ENCODE results near the gene GLCE.

The GLCE gene

GRCh38 chr15:69275933-69276560 is 115.6 kb downstream of the GLCE start:
- H3K27ac ChIP-seq (ENCODE audit: low read depth, low read length), result no peak overlapping the region
- H3K4me1 ChIP-seq (ENCODE audit: control insufficient read depth, insufficient read depth, low read length), result peaks cover 15% of the 10 kb centered on the region
- no peaks in the 10 kb centered on the region for H3K27me3 ChIP-seq (ENCODE audit: control insufficient read depth, insufficient read depth, low read length)
- no peaks in the 10 kb centered on the region for H3K36me3 ChIP-seq (ENCODE audit: control insufficient read depth, insufficient read depth, low read length)
- H3K9me3 ChIP-seq (ENCODE audit: control insufficient read depth, insufficient read depth, low read length), result no peaks in the 10 kb centered on the region
- H3K9ac ChIP-seq (ENCODE audit: low read depth, low read length), result no peak overlapping the region
- H3K4me3 ChIP-seq (ENCODE audit: low read depth, low read length), result no peak overlapping the region

- Histone ChIP-seq H3K4me3 (ENCODE audit: low read depth, low read length) (no peak overlapping the region), H3K4me1 (ENCODE audit: control insufficient read depth, insufficient read depth, low read length) (peaks cover 3% of the 10 kb centered on the region; the same call in 1 of the 2 replicates), H3K27ac (ENCODE audit: low read depth, low read length) (no peak overlapping the region), H3K27me3 (ENCODE audit: control insufficient read depth, insufficient read depth, low read length) (no peaks in the 10 kb centered on the region), H3K9me3 (ENCODE audit: control insufficient read depth, insufficient read depth, low read length) (no peaks in the 10 kb centered on the region), H3K9ac (ENCODE audit: low read depth, low read length) (no peak overlapping the region), H3K36me3 (ENCODE audit: control insufficient read depth, insufficient read depth, low read length) (no peaks in the 10 kb centered on the region)
These were observed 116.9 kb downstream of the GLCE start for GRCh38 chr15:69277316-69277715.

- H3K27me3 ChIP-seq (ENCODE audit: control insufficient read depth, insufficient read depth, low read length), result no peaks in the 10 kb centered on the region
- no peak overlapping the region for H3K9ac ChIP-seq (ENCODE audit: low read depth, low read length)
- H3K36me3 ChIP-seq (ENCODE audit: control insufficient read depth, insufficient read depth, low read length), result no peaks in the 10 kb centered on the region
- H3K4me3 ChIP-seq (ENCODE audit: low read depth, low read length), result no peak overlapping the region
- H3K27ac ChIP-seq (ENCODE audit: low read depth, low read length), result no peak overlapping the region
- no peaks in the 10 kb centered on the region for H3K9me3 ChIP-seq (ENCODE audit: control insufficient read depth, insufficient read depth, low read length)
- H3K4me1 ChIP-seq (ENCODE audit: control insufficient read depth, insufficient read depth, low read length), result no peaks in the 10 kb centered on the region
These were observed 119.2 kb downstream of the GLCE start for GRCh38 chr15:69279636-69280035.

- H3K9ac ChIP-seq (ENCODE audit: low read depth, low read length), result no peak overlapping the region
- no peak overlapping the region for H3K27ac ChIP-seq (ENCODE audit: low read depth, low read length)
- H3K9me3 ChIP-seq (ENCODE audit: control insufficient read depth, insufficient read depth, low read length), result no peaks in the 10 kb centered on the region
- no peak overlapping the region for H3K4me3 ChIP-seq (ENCODE audit: low read depth, low read length)
- H3K36me3 ChIP-seq (ENCODE audit: control insufficient read depth, insufficient read depth, low read length), result no peaks in the 10 kb centered on the region
- H3K4me1 ChIP-seq (ENCODE audit: control insufficient read depth, insufficient read depth, low read length), result no peaks in the 10 kb centered on the region
- no peaks in the 10 kb centered on the region for H3K27me3 ChIP-seq (ENCODE audit: control insufficient read depth, insufficient read depth, low read length)
These were observed 120.3 kb downstream of the GLCE start for GRCh38 chr15:69280783-69281182.

- Histone ChIP-seq H3K4me3 (ENCODE audit: low read depth, low read length) (no peak overlapping the region), H3K27me3 (ENCODE audit: control insufficient read depth, insufficient read depth, low read length) (no peaks in the 10 kb centered on the region), H3K4me1 (ENCODE audit: control insufficient read depth, insufficient read depth, low read length) (no peaks in the 10 kb centered on the region), H3K27ac (ENCODE audit: low read depth, low read length) (no peak overlapping the region), H3K36me3 (ENCODE audit: control insufficient read depth, insufficient read depth, low read length) (no peaks in the 10 kb centered on the region), H3K9me3 (ENCODE audit: control insufficient read depth, insufficient read depth, low read length) (no peaks in the 10 kb centered on the region), H3K9ac (ENCODE audit: low read depth, low read length) (no peak overlapping the region)
These were observed 121.8 kb downstream of the GLCE start for GRCh38 chr15:69282104-69282743.

- H3K4me3 ChIP-seq (ENCODE audit: low read depth, low read length), result no peak overlapping the region
- no peaks in the 10 kb centered on the region; the same call in 1 of the 2 replicates for H3K4me1 ChIP-seq (ENCODE audit: control insufficient read depth, insufficient read depth, low read length)
- no peaks in the 10 kb centered on the region for H3K9me3 ChIP-seq (ENCODE audit: control insufficient read depth, insufficient read depth, low read length)
- no peak overlapping the region for H3K9ac ChIP-seq (ENCODE audit: low read depth, low read length)
- no peaks in the 10 kb centered on the region for H3K27me3 ChIP-seq (ENCODE audit: control insufficient read depth, insufficient read depth, low read length)
- H3K36me3 ChIP-seq (ENCODE audit: control insufficient read depth, insufficient read depth, low read length), result no peaks in the 10 kb centered on the region
- no peak overlapping the region for H3K27ac ChIP-seq (ENCODE audit: low read depth, low read length)
These were observed 125.4 kb downstream of the GLCE start for GRCh38 chr15:69285834-69286233.

- Histone ChIP-seq H3K27ac (ENCODE audit: low read depth, low read length) (no peak overlapping the region), H3K4me1 (ENCODE audit: control insufficient read depth, insufficient read depth, low read length) (no peaks in the 10 kb centered on the region; the same call in 1 of the 2 replicates), H3K4me3 (ENCODE audit: low read depth, low read length) (no peak overlapping the region), H3K9ac (ENCODE audit: low read depth, low read length) (no peak overlapping the region), H3K9me3 (ENCODE audit: control insufficient read depth, insufficient read depth, low read length) (no peaks in the 10 kb centered on the region), H3K36me3 (ENCODE audit: control insufficient read depth, insufficient read depth, low read length) (no peaks in the 10 kb centered on the region), H3K27me3 (ENCODE audit: control insufficient read depth, insufficient read depth, low read length) (no peaks in the 10 kb centered on the region)
These were observed 127.6 kb downstream of the GLCE start for GRCh38 chr15:69288011-69288410.

GRCh38 chr15:69288531-69289341 is 128.3 kb downstream of the GLCE start:
- Histone ChIP-seq H3K27ac (ENCODE audit: low read depth, low read length) (no peak overlapping the region), H3K36me3 (ENCODE audit: control insufficient read depth, insufficient read depth, low read length) (no peaks in the 10 kb centered on the region), H3K27me3 (ENCODE audit: control insufficient read depth, insufficient read depth, low read length) (no peaks in the 10 kb centered on the region), H3K9me3 (ENCODE audit: control insufficient read depth, insufficient read depth, low read length) (no peaks in the 10 kb centered on the region), H3K4me1 (ENCODE audit: control insufficient read depth, insufficient read depth, low read length) (no peaks in the 10 kb centered on the region; the same call in 1 of the 2 replicates), H3K9ac (ENCODE audit: low read depth, low read length) (no peak overlapping the region), H3K4me3 (ENCODE audit: low read depth, low read length) (no peak overlapping the region)

GRCh38 chr15:69289342-69290146 is 129.1 kb downstream of the GLCE start:
- no peak overlapping the region for H3K27ac ChIP-seq (ENCODE audit: low read depth, low read length)
- no peak overlapping the region for H3K4me3 ChIP-seq (ENCODE audit: low read depth, low read length)
- no peaks in the 10 kb centered on the region; the same call in 1 of the 2 replicates for H3K4me1 ChIP-seq (ENCODE audit: control insufficient read depth, insufficient read depth, low read length)
- no peaks in the 10 kb centered on the region for H3K27me3 ChIP-seq (ENCODE audit: control insufficient read depth, insufficient read depth, low read length)
- no peak overlapping the region for H3K9ac ChIP-seq (ENCODE audit: low read depth, low read length)
- H3K36me3 ChIP-seq (ENCODE audit: control insufficient read depth, insufficient read depth, low read length), result no peaks in the 10 kb centered on the region
- no peaks in the 10 kb centered on the region for H3K9me3 ChIP-seq (ENCODE audit: control insufficient read depth, insufficient read depth, low read length)

- no peak overlapping the region for H3K27ac ChIP-seq (ENCODE audit: low read depth, low read length)
- no peaks in the 10 kb centered on the region for H3K27me3 ChIP-seq (ENCODE audit: control insufficient read depth, insufficient read depth, low read length)
- H3K36me3 ChIP-seq (ENCODE audit: control insufficient read depth, insufficient read depth, low read length), result no peaks in the 10 kb centered on the region
- H3K4me3 ChIP-seq (ENCODE audit: low read depth, low read length), result no peak overlapping the region
- H3K9me3 ChIP-seq (ENCODE audit: control insufficient read depth, insufficient read depth, low read length), result no peaks in the 10 kb centered on the region
- H3K9ac ChIP-seq (ENCODE audit: low read depth, low read length), result no peak overlapping the region
- H3K4me1 ChIP-seq (ENCODE audit: control insufficient read depth, insufficient read depth, low read length), result no peaks in the 10 kb centered on the region; the same call in 1 of the 2 replicates
These were observed 130.1 kb downstream of the GLCE start for GRCh38 chr15:69290346-69291164.

All from HUES48 (cell line).